HG02642 (cell line): ENCODE results near the gene APOC1.
"Not testable (repeated sequence)": the region's sequence is repeated elsewhere in the genome, so short reads cannot be mapped to it uniquely, and the experiment has no call there.

Source experiments
- ATAC-seq: cut with Tn5 transposase; IDR thresholded peaks from one replicate; pipeline ENCODE4 v1.9.1; 2021; ENCODE audit warnings: mild to moderate bottlenecking; ENCODE audit not compliant: unreplicated experiment, poor library complexity

APOC1 gene

DNA sequence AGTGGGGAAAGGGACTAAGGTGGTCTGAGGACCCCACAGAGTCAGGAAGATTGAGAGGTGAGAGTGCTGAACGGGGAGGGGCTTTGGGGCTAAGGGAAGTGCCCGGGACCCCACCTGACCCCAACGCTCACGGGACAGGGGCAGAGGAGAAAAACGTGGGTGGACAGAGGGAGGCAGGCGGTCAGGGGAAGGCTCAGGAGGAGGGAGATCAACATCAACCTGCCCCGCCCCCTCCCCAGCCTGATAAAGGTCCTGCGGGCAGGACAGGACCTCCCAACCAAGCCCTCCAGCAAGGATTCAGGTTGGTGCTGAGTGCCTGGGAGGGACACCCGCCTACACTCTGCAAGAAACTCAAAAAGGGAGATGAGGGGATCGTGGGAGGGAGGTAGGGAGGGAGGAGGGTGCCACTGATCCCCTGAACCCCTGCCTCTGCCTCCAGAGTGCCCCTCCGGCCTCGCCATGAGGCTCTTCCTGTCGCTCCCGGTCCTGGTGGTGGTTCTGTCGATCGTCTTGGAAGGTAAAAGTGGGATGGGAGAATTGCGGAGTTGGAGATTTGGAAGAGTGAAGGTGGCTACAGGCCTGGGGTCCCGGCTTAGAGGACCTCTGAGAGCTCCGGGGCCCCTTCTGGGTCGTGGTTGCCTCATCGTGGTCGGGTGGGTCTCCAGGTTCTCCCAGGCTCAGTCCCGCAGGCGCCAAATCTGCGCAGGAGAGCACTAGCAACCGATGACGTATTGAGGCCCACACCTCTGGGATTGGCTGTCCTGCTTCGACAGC is at the start of gene APOC1:
Gene APOC1, plus strand, starts transcription at position 176 of the 774 bp plus-strand sequence. Its CDS starts 284 bp downstream, at position 460.
- peak; percentile 97 for ATAC-seq

DNA sequence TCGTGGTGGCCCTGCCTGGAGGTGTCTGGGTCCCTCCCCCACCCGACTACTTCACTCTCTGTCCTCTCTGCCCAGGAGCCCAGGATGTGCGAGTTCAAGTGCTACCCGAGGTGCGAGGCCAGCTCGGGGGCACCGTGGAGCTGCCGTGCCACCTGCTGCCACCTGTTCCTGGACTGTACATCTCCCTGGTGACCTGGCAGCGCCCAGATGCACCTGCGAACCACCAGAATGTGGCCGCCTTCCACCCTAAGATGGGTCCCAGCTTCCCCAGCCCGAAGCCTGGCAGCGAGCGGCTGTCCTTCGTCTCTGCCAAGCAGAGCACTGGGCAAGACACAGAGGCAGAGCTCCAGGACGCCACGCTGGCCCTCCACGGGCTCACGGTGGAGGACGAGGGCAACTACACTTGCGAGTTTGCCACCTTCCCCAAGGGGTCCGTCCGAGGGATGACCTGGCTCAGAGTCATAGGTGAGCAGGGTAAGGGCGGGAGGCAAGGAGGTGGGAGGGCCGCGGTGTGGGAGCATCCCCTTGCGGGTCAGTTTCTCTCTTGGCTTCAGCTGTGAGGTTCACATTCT is 49.1 kb upstream of the APOC1 start:
- ATAC-seq, result no peak

DNA sequence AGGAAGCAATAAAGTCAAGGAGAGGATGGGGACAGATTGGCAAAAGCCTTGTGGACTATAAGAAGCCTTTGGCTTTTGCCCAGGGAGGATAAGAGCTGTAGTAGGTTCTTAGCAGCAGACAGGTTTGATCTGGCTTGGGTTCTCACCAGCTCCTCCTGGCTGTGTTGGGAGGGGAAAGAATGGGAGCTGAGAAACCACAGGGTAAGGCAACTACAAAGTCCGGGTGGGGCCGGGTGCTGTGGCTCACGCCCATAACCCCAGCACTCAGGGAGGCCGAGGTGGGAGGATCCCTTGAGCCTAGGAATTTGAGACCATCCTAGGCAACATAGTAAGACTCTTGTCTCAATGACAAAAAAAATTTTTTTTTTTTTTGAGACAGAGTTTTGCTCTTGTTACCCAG is 47.7 kb upstream of the APOC1 start:
- no peak for ATAC-seq

- no peak for ATAC-seq
Measured at GRCh38 chr19:44867578-44867977, 46.8 kb upstream of the APOC1 start.

- ATAC-seq, result no peak
Measured at GRCh38 chr19:44869733-44870470, 44.5 kb upstream of the APOC1 start.

GRCh38 chr19:44871809-44872208 is 42.6 kb upstream of the APOC1 start:
- ATAC-seq, result no peak

DNA sequence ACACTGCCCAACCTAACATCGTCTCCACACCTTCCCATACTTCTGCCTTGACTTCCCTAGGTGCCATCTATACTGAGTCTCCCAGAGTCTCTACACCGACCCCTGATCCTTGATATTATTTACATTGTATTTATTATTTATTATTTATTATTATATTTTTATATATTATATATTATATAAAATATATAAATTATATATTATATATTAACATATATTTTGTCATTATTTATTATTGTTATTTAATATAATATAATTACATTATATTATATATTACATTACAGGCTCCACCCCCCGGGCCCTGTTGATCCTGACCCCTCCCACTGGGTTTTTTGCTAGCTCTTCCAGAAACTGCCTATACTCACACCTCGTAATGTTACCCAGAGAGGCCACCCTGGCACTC is 41.7 kb upstream of the APOC1 start:
- ATAC-seq, result no peak

GRCh38 chr19:44874317-44874716 is 40.1 kb upstream of the APOC1 start:
- no peak for ATAC-seq

DNA sequence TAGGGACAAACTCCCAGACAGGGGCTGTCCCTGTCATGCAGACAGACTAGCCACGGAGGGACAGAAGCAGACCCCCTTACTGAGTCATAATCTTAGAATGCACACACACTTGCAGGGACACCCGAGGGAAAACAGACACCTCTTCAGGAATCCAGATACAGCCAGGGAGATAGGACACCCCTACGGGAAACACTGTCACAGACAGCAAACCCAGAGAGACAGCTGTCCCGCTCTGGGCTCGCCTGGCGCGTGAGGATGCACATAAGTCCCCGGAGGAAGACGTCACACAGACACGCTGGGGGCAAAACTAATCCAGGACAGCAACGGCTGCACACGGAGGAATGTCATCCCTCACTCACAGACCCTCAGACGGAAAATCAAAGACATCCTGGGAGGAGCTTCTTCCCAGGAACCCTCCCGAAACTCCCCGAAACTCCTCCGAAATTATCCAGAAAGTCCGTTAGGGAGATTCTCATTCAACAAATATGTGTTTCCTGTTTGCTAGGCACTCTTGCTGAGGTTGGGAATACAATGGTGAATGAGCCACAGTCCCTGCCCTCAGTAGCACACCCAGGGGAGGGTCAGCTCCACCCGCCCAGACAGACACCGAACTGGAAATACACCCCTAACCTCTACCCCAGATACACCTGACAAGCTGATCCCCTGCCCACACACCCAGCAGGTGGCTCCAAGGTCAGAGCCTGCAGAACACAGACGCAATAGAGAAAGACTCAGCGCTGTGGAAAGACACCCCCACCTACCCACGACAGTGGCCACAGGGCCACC is 38.5 kb upstream of the APOC1 start:
- no peak for ATAC-seq

DNA sequence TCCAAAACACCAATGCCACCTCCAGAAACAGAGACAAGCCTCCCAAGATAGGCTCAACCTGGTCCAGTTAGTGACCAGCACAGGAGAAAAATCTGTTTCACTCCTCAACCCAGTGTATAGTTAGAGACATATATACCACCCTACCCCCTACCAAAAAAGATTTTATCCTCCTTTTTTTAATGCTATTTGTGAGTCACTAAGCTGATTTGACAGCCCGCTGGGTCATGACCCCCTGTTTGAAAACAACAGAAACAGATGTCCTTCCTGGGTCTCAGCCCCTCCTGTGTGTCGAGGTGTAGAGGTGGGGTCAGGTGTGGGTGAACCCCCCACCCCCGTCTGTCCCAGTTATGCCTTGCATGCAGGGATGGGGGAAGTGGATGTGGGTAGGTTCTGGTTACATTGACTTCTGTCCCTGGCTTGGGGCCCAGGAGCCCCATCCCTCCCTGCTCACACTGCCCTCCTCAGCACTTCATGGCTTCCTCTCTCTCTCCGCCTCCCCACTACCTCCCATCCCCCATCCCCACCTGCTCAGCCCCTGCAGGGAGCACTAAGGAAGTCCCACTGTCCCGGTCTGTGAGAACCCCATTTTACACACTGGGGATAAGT is 37.4 kb upstream of the APOC1 start:
- ATAC-seq, result no peak

DNA sequence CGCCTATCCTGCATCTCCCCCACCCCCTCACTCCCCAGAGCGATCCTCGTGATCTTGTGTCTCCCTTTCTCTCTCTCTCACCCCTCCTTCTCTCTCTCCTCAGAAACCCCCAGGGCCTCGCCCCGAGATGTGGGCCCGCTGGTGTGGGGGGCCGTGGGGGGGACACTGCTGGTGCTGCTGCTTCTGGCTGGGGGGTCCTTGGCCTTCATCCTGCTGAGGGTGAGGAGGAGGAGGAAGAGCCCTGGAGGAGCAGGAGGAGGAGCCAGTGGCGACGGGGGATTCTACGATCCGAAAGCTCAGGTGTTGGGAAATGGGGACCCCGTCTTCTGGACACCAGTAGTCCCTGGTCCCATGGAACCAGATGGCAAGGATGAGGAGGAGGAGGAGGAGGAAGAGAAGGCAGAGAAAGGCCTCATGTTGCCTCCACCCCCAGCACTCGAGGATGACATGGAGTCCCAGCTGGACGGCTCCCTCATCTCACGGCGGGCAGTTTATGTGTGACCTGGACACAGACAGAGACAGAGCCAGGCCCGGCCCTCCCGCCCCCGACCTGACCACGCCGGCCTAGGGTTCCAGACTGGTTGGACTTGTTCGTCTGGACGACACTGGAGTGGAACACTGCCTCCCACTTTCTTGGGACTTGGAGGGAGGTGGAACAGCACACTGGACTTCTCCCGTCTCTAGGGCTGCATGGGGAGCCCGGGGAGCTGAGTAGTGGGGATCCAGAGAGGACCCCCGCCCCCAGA is 36.1 kb upstream of the APOC1 start:
- no peak for ATAC-seq

DNA sequence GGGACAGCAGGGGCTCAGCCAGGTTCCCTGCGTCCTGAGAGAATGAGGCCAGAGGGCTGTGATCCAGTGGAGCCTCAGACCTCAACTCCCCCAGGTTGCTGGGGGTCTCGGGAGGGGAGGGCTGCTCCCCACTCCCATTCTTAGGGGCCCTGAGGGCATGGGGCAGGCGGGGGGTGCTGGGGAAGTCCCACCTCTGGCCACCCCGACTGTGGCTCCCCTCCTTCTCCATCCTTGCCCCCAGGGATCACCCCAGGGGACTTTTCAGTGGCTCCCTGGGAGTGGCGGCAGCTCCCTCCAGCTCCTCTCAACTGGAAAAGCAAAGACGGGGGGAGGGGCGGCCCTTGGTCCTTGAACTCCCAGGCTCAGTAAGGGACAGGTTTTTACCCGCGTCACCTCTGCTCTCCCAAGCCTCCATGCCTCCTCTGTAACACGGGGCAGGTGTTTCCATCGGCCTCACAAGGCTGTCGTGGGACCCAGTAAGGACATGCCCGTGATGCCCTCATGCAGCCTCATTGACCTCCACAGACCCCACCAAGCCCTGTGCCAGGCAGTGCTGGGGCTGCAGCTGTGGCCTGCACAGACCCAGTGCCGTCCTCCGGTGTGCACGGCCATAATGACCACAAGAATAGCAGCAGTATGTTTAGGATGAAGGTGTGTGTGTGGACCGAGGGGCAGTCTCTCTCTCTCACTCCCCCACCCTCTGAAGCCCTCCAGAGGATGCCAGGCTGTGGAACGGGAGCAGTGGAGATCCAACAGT is 34.9 kb upstream of the APOC1 start:
- ATAC-seq, result no peak

DNA sequence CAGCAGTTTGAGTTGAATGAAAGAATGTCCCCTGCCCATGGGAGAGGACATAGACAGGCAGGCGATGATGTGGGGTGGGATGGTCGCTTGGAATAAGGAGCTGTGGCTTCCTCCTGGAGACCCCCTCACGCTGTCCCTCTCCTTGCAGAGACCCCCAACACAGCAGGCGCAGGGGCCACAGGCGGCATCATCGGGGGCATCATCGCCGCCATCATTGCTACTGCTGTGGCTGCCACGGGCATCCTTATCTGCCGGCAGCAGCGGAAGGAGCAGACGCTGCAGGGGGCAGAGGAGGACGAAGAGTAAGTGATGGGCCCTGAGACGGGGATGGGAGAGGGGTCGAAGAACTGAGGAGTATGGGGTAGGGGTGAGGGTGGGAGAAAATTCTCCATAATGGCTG is 32.3 kb upstream of the APOC1 start:
- ATAC-seq, result no peak

DNA sequence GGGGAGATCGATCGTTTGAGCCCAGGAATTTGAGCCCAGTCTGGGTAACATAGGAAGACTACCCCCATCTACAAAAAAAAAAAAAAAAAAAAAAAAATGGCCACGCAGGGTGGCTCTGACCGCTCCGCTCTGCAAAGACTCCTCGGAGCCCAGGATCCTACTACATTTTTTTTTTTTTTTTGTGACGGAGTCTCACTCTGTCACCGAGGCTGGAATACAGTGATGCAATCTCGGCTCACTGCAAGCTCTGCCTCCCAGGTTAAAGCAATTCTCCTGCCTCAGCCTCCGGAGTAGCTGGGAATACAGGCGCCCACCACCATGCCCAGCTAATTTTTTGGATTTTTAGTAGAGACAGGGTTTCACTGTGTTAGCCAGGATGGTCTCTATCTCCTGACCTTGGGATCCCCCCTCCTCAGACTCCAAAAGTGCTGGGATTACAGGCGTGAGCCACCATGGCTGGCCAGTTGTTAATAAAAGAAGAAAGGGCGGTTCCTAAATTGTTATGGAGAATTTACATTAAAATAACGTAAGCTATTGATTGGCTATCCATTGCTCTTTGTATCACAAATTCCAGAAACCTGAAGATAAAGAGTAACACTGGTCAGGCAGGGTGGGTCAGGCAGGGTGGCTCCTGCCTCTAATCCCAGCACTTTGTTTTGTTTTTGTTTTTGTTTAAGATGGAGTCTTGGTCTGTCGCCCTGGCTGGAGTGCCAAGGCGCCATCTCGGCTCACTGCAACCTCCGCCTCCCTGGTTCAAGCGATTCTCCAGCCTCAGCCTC is 31.6 kb upstream of the APOC1 start:
- ATAC-seq, result not testable (repeated sequence)

DNA sequence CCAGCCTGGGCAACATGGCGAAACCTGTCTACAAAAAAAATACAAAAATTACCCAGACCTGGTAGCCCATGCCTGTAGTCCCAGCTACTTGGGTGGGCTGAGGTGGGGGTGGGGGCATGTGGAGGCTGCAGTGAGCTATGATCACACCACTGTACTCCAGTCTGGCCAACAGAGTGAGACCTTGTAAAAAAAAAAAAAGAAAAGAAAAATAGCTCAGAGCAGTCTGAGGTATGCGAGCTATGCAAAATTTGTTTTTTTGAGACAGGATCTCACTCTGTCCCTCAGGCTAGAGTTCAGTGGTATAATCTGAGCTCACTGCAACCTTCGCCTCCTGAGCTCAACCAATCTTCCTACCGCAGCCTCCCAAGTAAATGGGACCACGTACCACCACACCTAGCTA is 30.5 kb upstream of the APOC1 start:
- ATAC-seq, result no peak

GRCh38 chr19:44884566-44884965 is 29.8 kb upstream of the APOC1 start:
- no peak for ATAC-seq

DNA sequence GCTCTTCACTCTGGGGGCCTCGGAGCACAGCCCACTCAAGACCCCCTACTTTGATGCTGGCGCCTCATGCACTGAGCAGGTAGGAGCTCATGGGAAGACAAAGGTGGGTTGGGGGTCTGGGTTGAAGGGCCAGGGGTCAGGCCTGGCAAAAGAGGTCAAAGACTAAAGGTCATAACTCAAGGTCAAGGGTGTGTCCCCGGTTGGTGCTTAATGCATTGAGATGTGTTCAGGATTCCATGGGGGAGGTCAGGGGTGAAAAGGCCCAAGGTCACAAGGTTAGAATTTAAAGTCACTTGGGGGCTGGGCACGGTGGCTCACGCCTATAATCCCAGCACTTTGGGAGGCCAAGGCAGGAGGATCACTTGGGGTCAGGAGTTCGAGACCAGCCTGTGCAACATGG is 28.3 kb upstream of the APOC1 start:
- no peak for ATAC-seq

GRCh38 chr19:44887648-44888047 is 26.8 kb upstream of the APOC1 start:
- ATAC-seq, result no peak
